Epithelial cell of prostate (primary cell): ENCODE measurements around the gene MPHOSPH10.
"Not testable (repeated sequence)": the region's sequence is repeated elsewhere in the genome, so short reads cannot be mapped to it uniquely, and the experiment has no call there.

Experiments used
- DNase-seq: peaks from one replicate; pipeline ENCODE4 v3.0.0-alpha.2; 2011; ENCODE audit warnings: low read depth, low spot score
- H3K27ac ChIP-seq: fragments of 450-650 bp; 2 replicates; pipeline ENCODE4 v1.5.1; 2017; ENCODE audit warnings: mild to moderate bottlenecking

MPHOSPH10 gene, protein sequence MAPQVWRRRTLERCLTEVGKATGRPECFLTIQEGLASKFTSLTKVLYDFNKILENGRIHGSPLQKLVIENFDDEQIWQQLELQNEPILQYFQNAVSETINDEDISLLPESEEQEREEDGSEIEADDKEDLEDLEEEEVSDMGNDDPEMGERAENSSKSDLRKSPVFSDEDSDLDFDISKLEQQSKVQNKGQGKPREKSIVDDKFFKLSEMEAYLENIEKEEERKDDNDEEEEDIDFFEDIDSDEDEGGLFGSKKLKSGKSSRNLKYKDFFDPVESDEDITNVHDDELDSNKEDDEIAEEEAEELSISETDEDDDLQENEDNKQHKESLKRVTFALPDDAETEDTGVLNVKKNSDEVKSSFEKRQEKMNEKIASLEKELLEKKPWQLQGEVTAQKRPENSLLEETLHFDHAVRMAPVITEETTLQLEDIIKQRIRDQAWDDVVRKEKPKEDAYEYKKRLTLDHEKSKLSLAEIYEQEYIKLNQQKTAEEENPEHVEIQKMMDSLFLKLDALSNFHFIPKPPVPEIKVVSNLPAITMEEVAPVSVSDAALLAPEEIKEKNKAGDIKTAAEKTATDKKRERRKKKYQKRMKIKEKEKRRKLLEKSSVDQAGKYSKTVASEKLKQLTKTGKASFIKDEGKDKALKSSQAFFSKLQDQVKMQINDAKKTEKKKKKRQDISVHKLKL

GRCh38 chr2:71130152-71130904, at the start of gene MPHOSPH10, which contains the start of gene MCEE:
Gene MPHOSPH10 (plus strand): TSS chr2:71130634. CDS start chr2:71130666, 32 bp downstream.
Gene MCEE (minus strand): TSS chr2:71130229. CDS start chr2:71130219, 10 bp downstream.
- DNase-seq, result peak; percentile 61
- peak within 1 kb of the TSS; percentile 81 for H3K27ac ChIP-seq

- DNase-seq, result no peak
- H3K27ac ChIP-seq, result no peak overlapping the region
These were observed 47.8 kb upstream of the MPHOSPH10 start for GRCh38 chr2:71082402-71083252.

GRCh38 chr2:71083297-71083696, 47.1 kb upstream of the MPHOSPH10 start:
- DNase-seq, H3K27ac ChIP-seq: not testable (repeated sequence)

GRCh38 chr2:71083752-71084312, 46.6 kb upstream of the MPHOSPH10 start:
- H3K27ac ChIP-seq, DNase-seq: not testable (repeated sequence)

GRCh38 chr2:71085325-71086003, 45.0 kb upstream of the MPHOSPH10 start:
- not testable (repeated sequence) for H3K27ac ChIP-seq, DNase-seq

- H3K27ac ChIP-seq, DNase-seq: not testable (repeated sequence)
These were observed 41.0 kb upstream of the MPHOSPH10 start for GRCh38 chr2:71089475-71089874.

GRCh38 chr2:71091808-71092207, 38.6 kb upstream of the MPHOSPH10 start:
- not testable (repeated sequence) for H3K27ac ChIP-seq, DNase-seq

GRCh38 chr2:71092491-71093260, 37.8 kb upstream of the MPHOSPH10 start:
- not testable (repeated sequence) for H3K27ac ChIP-seq, DNase-seq

- DNase-seq, result no peak
- H3K27ac ChIP-seq, result no peak overlapping the region
These were observed 30.1 kb upstream of the MPHOSPH10 start for GRCh38 chr2:71100195-71100964.

DNA sequence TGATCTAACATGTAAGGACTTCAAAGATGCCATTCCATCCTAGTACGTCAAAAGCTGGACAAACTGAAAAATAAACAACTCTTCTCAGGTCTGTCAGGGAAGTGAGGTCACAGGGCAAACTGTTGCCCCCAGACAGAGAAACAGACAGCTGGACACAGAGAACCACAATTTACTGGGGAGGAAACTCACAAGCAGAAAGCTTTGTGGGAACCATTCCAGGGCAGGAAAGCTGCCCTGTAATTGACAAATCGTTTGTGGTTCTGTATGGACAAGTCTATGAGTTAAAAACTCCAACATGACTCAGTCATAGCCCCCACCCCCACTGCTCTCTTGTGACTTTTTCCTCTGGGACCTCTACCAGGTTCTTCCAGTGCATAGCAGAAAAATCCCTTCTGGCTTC, 28.8 kb upstream of the MPHOSPH10 start:
- DNase-seq, result peak; percentile 39
- H3K27ac ChIP-seq, result peak overlapping the region; percentile 31

DNA sequence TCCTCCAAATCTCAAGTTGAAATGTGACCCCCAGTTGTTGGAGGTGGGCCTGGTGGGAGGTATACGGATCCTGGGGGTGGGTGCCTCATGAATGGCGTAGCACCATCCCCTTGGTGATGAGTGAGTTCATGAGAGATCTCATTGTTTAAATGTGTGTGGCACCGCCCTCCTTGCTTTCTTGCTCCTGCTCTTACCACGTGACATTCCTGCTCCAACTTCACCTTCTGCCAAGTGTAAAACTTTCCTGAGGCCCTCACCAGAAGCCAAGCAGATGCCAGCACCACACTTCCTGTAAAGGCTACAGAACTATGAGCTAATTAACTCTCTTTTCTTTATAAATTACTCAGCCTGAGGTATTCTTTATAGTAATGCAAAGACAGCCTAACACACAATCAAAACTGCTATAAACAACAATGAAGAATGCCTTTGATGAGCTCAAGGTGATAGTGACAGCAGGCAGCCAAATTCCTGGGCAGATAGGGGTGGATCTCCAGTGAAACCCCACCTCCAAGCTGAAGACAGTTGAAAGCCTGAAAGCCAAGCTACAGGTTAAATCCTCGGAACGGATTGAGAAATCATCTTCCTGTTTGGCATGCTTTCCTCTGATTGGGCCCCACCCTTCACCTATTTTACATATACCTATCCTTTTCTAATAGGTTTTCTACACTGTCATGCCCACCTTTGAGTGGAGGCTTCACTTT, 27.3 kb upstream of the MPHOSPH10 start:
- DNase-seq, result no peak
- peak overlapping the region; percentile 31 for H3K27ac ChIP-seq

- no peak overlapping the region for H3K27ac ChIP-seq
- DNase-seq, result no peak
These were observed 26.6 kb upstream of the MPHOSPH10 start for GRCh38 chr2:71103809-71104208.

DNA sequence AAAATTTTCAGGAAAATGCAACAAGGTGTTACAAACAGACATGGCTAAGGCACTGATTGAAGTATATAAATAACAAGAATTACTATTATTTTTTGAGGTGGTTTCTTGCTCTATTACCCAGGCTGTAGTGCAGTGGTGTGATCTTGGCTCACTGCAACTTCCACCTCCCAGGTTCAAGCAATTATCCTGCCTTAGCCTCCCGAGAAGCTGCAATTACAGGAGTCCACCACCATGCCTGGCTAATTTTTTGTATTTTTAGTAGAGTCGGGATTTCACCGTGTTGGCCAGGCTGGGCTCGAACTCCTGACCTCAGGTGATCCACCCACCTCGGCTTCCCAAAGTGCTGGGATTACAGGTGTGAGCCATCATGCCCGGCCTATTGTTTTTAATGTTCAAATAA, 24.0 kb upstream of the MPHOSPH10 start:
- not testable (repeated sequence) for DNase-seq

DNA sequence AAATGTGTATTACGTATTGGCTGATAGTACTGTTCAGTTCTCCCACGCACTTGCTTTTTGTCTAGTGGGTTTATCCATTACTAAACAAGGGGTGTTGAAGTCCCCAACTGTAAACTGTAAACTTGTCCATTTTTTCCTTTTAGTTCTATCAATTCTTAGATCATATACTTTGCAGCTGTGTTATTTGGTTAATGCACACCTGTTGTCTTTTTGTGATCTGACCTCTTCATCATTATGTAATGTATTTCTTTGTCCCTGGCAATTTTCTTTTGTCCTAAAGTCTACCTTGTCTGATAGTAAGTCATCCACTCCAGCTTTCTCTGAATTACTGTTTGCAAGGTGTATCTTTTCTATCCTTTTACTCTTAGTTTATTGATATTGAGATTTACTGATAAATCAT, 22.3 kb upstream of the MPHOSPH10 start:
- DNase-seq, result no peak
- H3K27ac ChIP-seq, result no peak overlapping the region

More for the DNA sequence above, 24.0 kb upstream of the MPHOSPH10 start:
- H3K27ac ChIP-seq, result not testable (repeated sequence)

DNA sequence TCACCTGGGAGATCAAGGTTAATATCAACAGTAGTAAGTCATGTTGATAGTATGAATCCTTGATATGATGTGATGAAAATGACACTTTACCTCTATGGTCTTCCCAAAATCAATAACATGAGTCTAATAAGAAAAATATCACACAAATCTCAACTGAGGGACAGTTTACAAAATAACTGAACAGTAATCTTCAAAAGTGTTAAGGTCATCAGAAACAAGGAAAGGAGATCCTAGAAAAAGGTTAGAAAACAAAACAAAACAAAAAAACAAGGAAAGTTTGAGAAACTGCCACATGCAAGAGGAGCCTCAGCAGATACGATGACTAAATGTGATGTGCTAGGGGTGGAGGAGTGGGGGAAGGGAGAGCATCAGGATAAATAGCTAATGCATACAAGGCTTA, 16.6 kb upstream of the MPHOSPH10 start:
- no peak overlapping the region for H3K27ac ChIP-seq
- DNase-seq, result no peak

GRCh38 chr2:71117063-71117462, 13.4 kb upstream of the MPHOSPH10 start:
- no peak overlapping the region for H3K27ac ChIP-seq
- DNase-seq, result no peak

GRCh38 chr2:71120195-71120594, 10.2 kb upstream of the MPHOSPH10 start:
- DNase-seq, result no peak
- H3K27ac ChIP-seq, result no peak overlapping the region
